OCI-LY3 (cell line): ENCODE data around the gene OBSCN.

Experiments used
- H2AFZ ChIP-seq: fragments of 200-600, 300-600 bp; shearing (Covaris generic); 2 replicates; pipeline ENCODE4 v1.6.0; 2014; ENCODE audit warnings: antibody characterized with exemption, low read depth, low read length
- H3K27ac ChIP-seq: fragments of 200-600, 300-600 bp; sonication (generic); 2 replicates; pipeline ENCODE4 v1.5.1; 2014; ENCODE audit warnings: mild to moderate bottlenecking, low read length, moderate library complexity, mixed read lengths
- H3K27me3 ChIP-seq: fragments of 200-600, 300-600 bp; sonication (generic); 2 replicates; pipeline ENCODE4 v1.6.1; 2014; ENCODE audit warnings: low read depth, low read length, mixed read lengths
- H3K36me3 ChIP-seq: fragments of 200-600, 300-600 bp; sonication (generic); replicated peaks from 2 replicates; pipeline ENCODE3; 2014; ENCODE audit warnings: low read depth, low read length, mixed read lengths
- H3K4me1 ChIP-seq: fragments of 300-600, 200-600 bp; sonication (generic); 2 replicates; pipeline ENCODE4 v1.6.1; 2014; ENCODE audit warnings: low read length, mixed read lengths
- H3K4me2 ChIP-seq: fragments of 200-600, 300-600 bp; sonication (generic); 2 replicates; pipeline ENCODE4 v1.6.1; 2014; ENCODE audit warnings: low read length, mixed read lengths
- H3K4me3 ChIP-seq: fragments of 300-600, 200-600 bp; sonication (generic); 2 replicates; pipeline ENCODE4 v1.5.1; 2014; ENCODE audit warnings: antibody characterized with exemption, mild to moderate bottlenecking, low read length, moderate library complexity
- H3K79me2 ChIP-seq: fragments of 300-600, 200-600 bp; shearing (Covaris generic); 2 replicates; pipeline ENCODE4 v1.6.1; 2014; ENCODE audit warnings: mild to moderate bottlenecking, low read length, mixed read lengths
- H3K9ac ChIP-seq: fragments of 300-600, 200-600 bp; shearing (Covaris generic); 2 replicates; pipeline ENCODE4 v1.6.0; 2014; ENCODE audit warnings: mild to moderate bottlenecking, low read length, moderate library complexity
- H3K9me3 ChIP-seq: fragments of 200-600, 300-600 bp; shearing (Covaris generic); 2 replicates; pipeline ENCODE4 v1.6.1; 2014; ENCODE audit warnings: low read length, mixed read lengths; ENCODE audit not compliant: insufficient read depth
- H4K20me1 ChIP-seq: fragments of 200-600, 300-600 bp; sonication (generic); 2 replicates; pipeline ENCODE4 v1.6.1; 2016; ENCODE audit warnings: low read length, mixed read lengths; ENCODE audit not compliant: insufficient read depth
- CTCF ChIP-seq: fragments of 200-600, 300-600 bp; sonication (generic); IDR thresholded peaks from 2 replicates; pipeline ENCODE4 v1.5.1; 2014; ENCODE audit warnings: antibody characterized with exemption, low read length, low read depth
- EZH2phosphoT487 ChIP-seq: fragments of 200-600 bp; shearing (Covaris generic); IDR thresholded peaks from 2 replicates; pipeline ENCODE4 v1.6.1; 2018; ENCODE audit warnings: antibody characterized with exemption, mixed run types, low read depth

The OBSCN gene

DNA sequence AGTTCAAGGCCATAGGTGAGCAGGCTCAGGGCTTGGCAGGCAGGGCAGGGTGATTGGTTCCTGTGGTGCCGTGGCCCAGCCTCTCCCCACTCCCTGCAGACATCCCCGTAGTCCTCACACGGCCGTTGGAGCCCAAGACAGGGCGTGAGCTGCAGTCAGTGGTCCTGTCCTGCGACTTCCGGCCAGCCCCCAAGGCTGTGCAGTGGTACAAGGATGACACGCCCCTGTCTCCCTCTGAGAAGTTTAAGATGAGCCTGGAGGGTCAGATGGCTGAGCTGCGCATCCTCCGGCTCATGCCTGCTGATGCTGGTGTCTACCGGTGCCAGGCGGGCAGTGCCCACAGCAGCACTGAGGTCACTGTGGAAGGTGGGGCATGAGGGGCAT, 71.9 kb downstream of the OBSCN start:
- Histone ChIP-seq H3K4me1 (no peaks in the 10 kb centered on the region), H3K4me3 (no peak overlapping the region), H3K9ac (no peak overlapping the region), H3K27me3 (no peaks in the 10 kb centered on the region), H4K20me1 (no peaks in the 10 kb centered on the region), H2AFZ (no peak overlapping the region), H3K79me2 (no peaks in the 10 kb centered on the region), H3K9me3 (no peaks in the 10 kb centered on the region), H3K27ac (no peak overlapping the region), H3K36me3 (no peaks in the 10 kb centered on the region), H3K4me2 (no peak overlapping the region)
- TF ChIP-seq EZH2phosphoT487: no peak
- TF ChIP-seq CTCF: no peak

GRCh38 chr1:228280106-228280901, 72.5 kb downstream of the OBSCN start:
- H3K9ac ChIP-seq: no peak overlapping the region
- no peak overlapping the region for H3K4me3 ChIP-seq
- no peaks in the 10 kb centered on the region for H3K9me3 ChIP-seq
- H2AFZ ChIP-seq: no peak overlapping the region
- TF ChIP-seq CTCF (no peak), EZH2phosphoT487 (no peak)
- H3K27me3 ChIP-seq: no peaks in the 10 kb centered on the region
- no peak overlapping the region for H3K27ac ChIP-seq
- no peaks in the 10 kb centered on the region for H3K79me2 ChIP-seq
- no peaks in the 10 kb centered on the region for H4K20me1 ChIP-seq
- H3K4me2 ChIP-seq: no peak overlapping the region
- no peaks in the 10 kb centered on the region for H3K36me3 ChIP-seq
- H3K4me1 ChIP-seq: no peaks in the 10 kb centered on the region

GRCh38 chr1:228280961-228281591, 73.2 kb downstream of the OBSCN start:
- no peaks in the 10 kb centered on the region for H3K36me3 ChIP-seq
- H3K9me3 ChIP-seq: no peaks in the 10 kb centered on the region
- H4K20me1 ChIP-seq: no peaks in the 10 kb centered on the region
- H2AFZ ChIP-seq: no peak overlapping the region
- no peaks in the 10 kb centered on the region for H3K79me2 ChIP-seq
- H3K27me3 ChIP-seq: no peaks in the 10 kb centered on the region
- H3K4me3 ChIP-seq: no peak overlapping the region
- no peak for TF ChIP-seq EZH2phosphoT487
- TF ChIP-seq CTCF: no peak
- no peak overlapping the region for H3K27ac ChIP-seq
- H3K4me2 ChIP-seq: no peak overlapping the region
- H3K9ac ChIP-seq: no peak overlapping the region
- H3K4me1 ChIP-seq: no peaks in the 10 kb centered on the region

- Histone ChIP-seq H3K4me2 (no peak overlapping the region), H3K27ac (no peak overlapping the region), H3K9ac (no peak overlapping the region), H3K36me3 (no peaks in the 10 kb centered on the region), H3K79me2 (no peaks in the 10 kb centered on the region), H2AFZ (no peak overlapping the region), H3K9me3 (no peaks in the 10 kb centered on the region), H3K4me1 (no peaks in the 10 kb centered on the region), H3K27me3 (no peaks in the 10 kb centered on the region), H4K20me1 (no peaks in the 10 kb centered on the region), H3K4me3 (no peak overlapping the region)
- TF ChIP-seq EZH2phosphoT487: no peak
- TF ChIP-seq CTCF: no peak
Measured at GRCh38 chr1:228281631-228282328, 73.9 kb downstream of the OBSCN start.
